SK-N-SH treated with all-trans-retinoic acid at 6 μM for 48 hours (cell line): Measurements from ENCODE around the gene DSTYK.

Source experiments
- ARNTL ChIP-seq: fragments of 450-650 bp; formaldehyde crosslinking; IDR thresholded peaks from 2 replicates; pipeline ENCODE4 v1.5.0; 2020; ENCODE audit warnings: low read depth, mild to moderate bottlenecking, moderate library complexity, borderline replicate concordance
- ESRRG ChIP-seq: fragments of 250-450 bp; sonication (Bioruptor Pico); IDR thresholded peaks from 2 replicates; pipeline ENCODE4 v1.6.1; 2021; ENCODE audit warnings: mild to moderate bottlenecking
- PATZ1 ChIP-seq: fragments of 250-450 bp; sonication (Bioruptor Pico); IDR thresholded peaks from 2 replicates; pipeline ENCODE4 v1.8.0; 2020; ENCODE audit warnings: mild to moderate bottlenecking, moderate library complexity, borderline replicate concordance
- PPARA ChIP-seq: fragments of 250-450 bp; sonication (Bioruptor Pico); IDR thresholded peaks from 2 replicates; pipeline ENCODE4 v1.5.0; 2020; ENCODE audit warnings: mild to moderate bottlenecking, borderline replicate concordance
- RARB ChIP-seq: fragments of 250-450 bp; sonication (Bioruptor Pico); IDR thresholded peaks from 2 replicates; pipeline ENCODE4 v1.8.0; 2021; ENCODE audit warnings: mild to moderate bottlenecking, moderate library complexity
- SNAI2 ChIP-seq: fragments of 250-450 bp; sonication (Bioruptor Pico); IDR thresholded peaks from 2 replicates; pipeline ENCODE4 v1.5.0; 2020; ENCODE audit warnings: mild to moderate bottlenecking, moderate library complexity
- TOX ChIP-seq: fragments of 250-450 bp; sonication (Bioruptor Pico); IDR thresholded peaks from 2 replicates; pipeline ENCODE4 v1.8.0; 2021; ENCODE audit warnings: mild to moderate bottlenecking, moderate library complexity, borderline replicate concordance
- ZC3H10 ChIP-seq: fragments of 250-450 bp; sonication (Bioruptor Pico); IDR thresholded peaks from 2 replicates; pipeline ENCODE4 v1.5.1; 2021; ENCODE audit warnings: mild to moderate bottlenecking, moderate library complexity
- ZNF565 ChIP-seq: fragments of 450-650 bp; formaldehyde crosslinking; conservative IDR thresholded peaks from 2 replicates; pipeline ENCODE4 v1.5.0; 2020; ENCODE audit warnings: low read depth, mild to moderate bottlenecking, moderate library complexity
- TF ChIP-seq, protein P1 (sequence below): fragments of 250-450 bp; sonication (Bioruptor Pico); IDR thresholded peaks from 2 replicates; pipeline ENCODE4 v1.5.1; 2020; ENCODE audit warnings: low read depth, mild to moderate bottlenecking, moderate library complexity
- TF ChIP-seq, protein P2 (sequence below): fragments of 250-450 bp; sonication (Bioruptor Pico); IDR thresholded peaks from 2 replicates; pipeline ENCODE4 v1.8.0; 2021; ENCODE audit warnings: low read depth, mild to moderate bottlenecking, moderate library complexity, borderline replicate concordance

DNA sequence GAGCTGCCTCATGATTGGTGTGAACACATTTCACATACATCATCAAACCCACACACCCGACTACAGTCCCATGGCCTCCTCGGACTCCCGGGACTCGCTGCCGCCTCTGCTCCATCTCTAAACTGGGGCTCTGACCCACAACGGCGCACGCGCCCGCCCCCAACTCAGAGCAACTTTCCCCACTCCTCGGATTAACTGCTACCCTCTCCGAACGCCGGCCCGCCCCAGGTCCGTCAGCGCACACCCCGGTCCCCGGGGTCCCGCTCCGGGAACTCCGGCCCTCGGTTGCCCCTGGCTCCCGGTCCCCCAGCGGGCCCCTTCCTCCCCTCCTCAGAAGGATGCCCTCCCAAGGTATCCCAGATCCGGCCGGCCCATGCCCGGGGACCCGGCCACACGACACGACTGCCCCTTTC is 740 bp downstream of the DSTYK start:
- no peak for TF ChIP-seq ZC3H10 (CRISPR knock-in tag)
- no peak for TF ChIP-seq ARNTL (CRISPR knock-in tag)
- TF ChIP-seq PATZ1 (CRISPR knock-in tag), result no peak
- no peak for TF ChIP-seq TOX (CRISPR knock-in tag)
- TF ChIP-seq SNAI2, result no peak
- TF ChIP-seq PPARA (CRISPR knock-in tag), result no peak
- TF ChIP-seq ESRRG (CRISPR knock-in tag), result no peak
- TF ChIP-seq, protein P1, sequence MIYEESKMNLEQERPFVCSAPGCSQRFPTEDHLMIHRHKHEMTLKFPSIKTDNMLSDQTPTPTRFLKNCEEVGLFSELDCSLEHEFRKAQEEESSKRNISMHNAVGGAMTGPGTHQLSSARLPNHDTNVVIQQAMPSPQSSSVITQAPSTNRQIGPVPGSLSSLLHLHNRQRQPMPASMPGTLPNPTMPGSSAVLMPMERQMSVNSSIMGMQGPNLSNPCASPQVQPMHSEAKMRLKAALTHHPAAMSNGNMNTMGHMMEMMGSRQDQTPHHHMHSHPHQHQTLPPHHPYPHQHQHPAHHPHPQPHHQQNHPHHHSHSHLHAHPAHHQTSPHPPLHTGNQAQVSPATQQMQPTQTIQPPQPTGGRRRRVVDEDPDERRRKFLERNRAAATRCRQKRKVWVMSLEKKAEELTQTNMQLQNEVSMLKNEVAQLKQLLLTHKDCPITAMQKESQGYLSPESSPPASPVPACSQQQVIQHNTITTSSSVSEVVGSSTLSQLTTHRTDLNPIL (CRISPR knock-in tag), result no peak
- TF ChIP-seq RARB (CRISPR knock-in tag), result no peak
- TF ChIP-seq ZNF565 (CRISPR knock-in tag), result no peak
- TF ChIP-seq, protein P2, sequence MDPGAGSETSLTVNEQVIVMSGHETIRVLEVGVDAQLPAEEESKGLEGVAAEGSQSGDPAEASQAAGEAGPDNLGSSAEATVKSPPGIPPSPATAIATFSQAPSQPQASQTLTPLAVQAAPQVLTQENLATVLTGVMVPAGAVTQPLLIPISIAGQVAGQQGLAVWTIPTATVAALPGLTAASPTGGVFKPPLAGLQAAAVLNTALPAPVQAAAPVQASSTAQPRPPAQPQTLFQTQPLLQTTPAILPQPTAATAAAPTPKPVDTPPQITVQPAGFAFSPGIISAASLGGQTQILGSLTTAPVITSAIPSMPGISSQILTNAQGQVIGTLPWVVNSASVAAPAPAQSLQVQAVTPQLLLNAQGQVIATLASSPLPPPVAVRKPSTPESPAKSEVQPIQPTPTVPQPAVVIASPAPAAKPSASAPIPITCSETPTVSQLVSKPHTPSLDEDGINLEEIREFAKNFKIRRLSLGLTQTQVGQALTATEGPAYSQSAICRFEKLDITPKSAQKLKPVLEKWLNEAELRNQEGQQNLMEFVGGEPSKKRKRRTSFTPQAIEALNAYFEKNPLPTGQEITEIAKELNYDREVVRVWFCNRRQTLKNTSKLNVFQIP (CRISPR knock-in tag), result no peak
